Inflammatory macrophage (primary cell): ENCODE results near the gene DAP.

Source experiments
- DNase-seq, 2 donors: peaks; one replicate each; pipeline ENCODE4 v3.0.0-alpha.2; 2020 to 2022

Gene DAP

DNA sequence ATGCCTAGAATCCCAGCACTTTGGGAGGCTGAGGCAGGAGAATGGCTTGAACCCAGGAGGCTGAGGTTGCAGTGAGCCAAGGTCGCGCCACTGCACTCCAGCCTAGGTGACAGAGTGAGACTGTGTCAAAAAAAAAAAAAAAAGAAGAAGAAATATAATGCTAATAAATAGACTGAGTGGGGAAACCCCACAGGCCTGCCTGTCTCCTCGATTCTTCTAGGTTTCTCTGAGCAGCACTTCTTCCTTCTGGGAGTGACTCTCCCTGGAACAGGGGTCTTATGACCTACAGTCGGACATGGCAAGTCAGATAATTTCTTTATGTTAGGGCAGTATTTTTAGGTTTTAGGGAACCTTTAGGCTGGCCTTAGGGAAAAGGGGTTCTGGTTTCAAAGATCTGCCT is 130.3 kb downstream of the DAP start:
- DNase-seq = peak in 1 of 2 donors; percentile 51

DNA sequence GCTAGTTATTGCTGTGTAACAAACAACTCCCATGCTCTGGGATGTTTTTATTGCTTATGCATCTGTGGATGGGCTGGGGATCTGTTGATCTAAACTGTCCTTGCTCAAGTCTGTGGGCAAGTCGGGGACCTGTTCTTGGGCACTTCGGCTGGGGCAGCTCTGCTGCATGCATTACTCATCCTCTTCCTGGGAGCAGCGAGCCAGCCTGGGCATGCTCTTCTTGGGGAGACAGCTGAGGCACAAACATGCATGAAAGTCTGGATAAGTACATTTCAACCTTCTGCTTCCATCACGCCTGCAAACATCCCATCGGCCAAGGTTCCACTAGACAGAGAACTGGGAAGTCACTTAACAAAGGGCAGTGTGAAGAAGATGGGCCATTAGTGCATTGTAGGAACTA is 130.9 kb downstream of the DAP start:
- DNase-seq = no peak

DNA sequence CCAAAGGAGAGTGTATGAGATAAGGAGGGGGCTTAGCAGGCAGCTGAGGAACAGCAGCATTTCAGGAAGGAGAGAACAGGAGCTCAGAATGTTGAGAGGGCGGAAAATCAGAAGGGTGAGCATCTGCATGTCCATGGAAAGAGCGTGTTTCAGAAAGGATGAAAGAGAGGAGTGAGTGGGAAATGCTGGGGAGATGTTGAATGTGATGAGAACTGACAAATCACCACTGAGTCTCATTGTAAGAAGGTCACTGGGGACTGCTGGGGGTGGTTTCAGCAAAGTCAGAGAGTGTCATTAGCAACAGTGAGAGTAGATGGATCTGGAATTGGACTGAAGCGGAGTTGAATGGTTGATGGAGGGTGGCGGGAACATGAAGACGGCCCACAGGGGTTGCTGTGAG is 131.4 kb downstream of the DAP start:
- DNase-seq = no peak
